Subcutaneous abdominal adipose tissue (tissue), 5 donors: ENCODE data around the gene ADRB1.
A peak's percentile ranks its signal among the peaks of the same experiment; 100 is the strongest.

Experiments used
- H3K27ac ChIP-seq: one replicate; pipeline ENCODE4 v1.7.0; 2013; ENCODE audit warnings: low read depth, mild to moderate bottlenecking, inconsistent platforms, low read length, moderate library complexity
- H3K27me3 ChIP-seq, 5 donors: one replicate each; pipeline ENCODE4 v1.7.0; 2013; ENCODE audit warnings: low read length in 5 of 5, inconsistent platforms in 1 of 5; ENCODE audit not compliant: control insufficient read depth in 5 of 5, insufficient read depth in 4 of 5
- H3K36me3 ChIP-seq, 5 donors: one replicate each; pipeline ENCODE4 v1.7.0; 2013; ENCODE audit warnings: low read length in 5 of 5; ENCODE audit not compliant: control insufficient read depth in 5 of 5, insufficient read depth in 5 of 5
- H3K4me1 ChIP-seq, 5 donors: one replicate each; pipeline ENCODE4 v1.7.0; 2013; ENCODE audit warnings: low read length in 5 of 5, mild to moderate bottlenecking in 3 of 5, moderate library complexity in 1 of 5; ENCODE audit not compliant: control insufficient read depth in 5 of 5, insufficient read depth in 5 of 5
- H3K4me3 ChIP-seq, 5 donors: one replicate each; pipeline ENCODE4 v1.7.0; 2013; ENCODE audit warnings: low read length in 5 of 5, low read depth in 1 of 5
- H3K9ac ChIP-seq, 5 donors: one replicate each; pipeline ENCODE4 v1.7.0; 2013; ENCODE audit warnings: low read length in 5 of 5, mild to moderate bottlenecking in 4 of 5, moderate library complexity in 3 of 5
- H3K9me3 ChIP-seq, 5 donors: one replicate each; pipeline ENCODE4 v1.7.0; 2013; ENCODE audit warnings: low read length in 5 of 5; ENCODE audit not compliant: control insufficient read depth in 5 of 5
- donor health status: healthy.
- donor health status: healthy.
- donor health status: healthy.
- donor health status: healthy.
- donor health status: healthy.

Gene ADRB1

GRCh38 chr10:114034923-114035645 lies 8.6 kb upstream of the ADRB1 start:
- Histone ChIP-seq H3K4me1 (peaks cover 0 to 12% (median 5%) of the 10 kb centered on the region in 5 donors), H3K9ac (no peak overlapping the region), H3K9me3 (no peaks in the 10 kb centered on the region), H3K27ac (no peak overlapping the region), H3K36me3 (no peaks in the 10 kb centered on the region), H3K4me3 (no peak overlapping the region), H3K27me3 (no peaks in the 10 kb centered on the region)

- Histone ChIP-seq H3K9ac (no peak overlapping the region), H3K9me3 (no peaks in the 10 kb centered on the region), H3K27me3 (no peaks in the 10 kb centered on the region), H3K4me1 (peaks cover 0 to 12% (median 5%) of the 10 kb centered on the region in 5 donors), H3K27ac (no peak overlapping the region), H3K4me3 (no peak overlapping the region), H3K36me3 (no peaks in the 10 kb centered on the region)
Measured at GRCh38 chr10:114035791-114036190, 7.9 kb upstream of the ADRB1 start.

- no peaks in the 10 kb centered on the region for H3K9me3 ChIP-seq
- H3K27me3 ChIP-seq: no peaks in the 10 kb centered on the region
- H3K27ac ChIP-seq: no peak overlapping the region
- H3K4me3 ChIP-seq: no peak overlapping the region
- peaks cover 3 to 22% (median 8%) of the 10 kb centered on the region in 5 donors for H3K4me1 ChIP-seq
- H3K36me3 ChIP-seq: no peaks in the 10 kb centered on the region
- H3K9ac ChIP-seq: no peak overlapping the region
Measured at GRCh38 chr10:114038819-114039218, 4.8 kb upstream of the ADRB1 start.

GRCh38 chr10:114041166-114041565 lies 2.5 kb upstream of the ADRB1 start:
- H3K4me1 ChIP-seq: peaks cover 3 to 27% (median 19%) of the 10 kb centered on the region in 5 donors
- no peak overlapping the region for H3K27ac ChIP-seq
- H3K9me3 ChIP-seq: no peaks in the 10 kb centered on the region
- H3K4me3 ChIP-seq: no peak overlapping the region
- no peak overlapping the region for H3K9ac ChIP-seq
- peaks cover 0 to 6% (median 3%) of the 10 kb centered on the region in 5 donors for H3K27me3 ChIP-seq
- no peaks in the 10 kb centered on the region for H3K36me3 ChIP-seq

- Histone ChIP-seq H3K36me3 (no peaks in the 10 kb centered on the region), H3K9me3 (no peaks in the 10 kb centered on the region), H3K27me3 (peaks cover 0 to 6% (median 3%) of the 10 kb centered on the region in 5 donors), H3K27ac (peak overlapping the region; percentile 88), H3K9ac (peak overlapping the region in 3 of 5 donors; percentile 22 to 68 (median 65)), H3K4me1 (peaks cover 3 to 42% (median 23%) of the 10 kb centered on the region in 5 donors), H3K4me3 (peak overlapping the region; percentile 68 to 86 (median 81))
Measured at GRCh38 chr10:114042895-114043531, 653 bp upstream of the ADRB1 start.

- Histone ChIP-seq H3K9ac (peak overlapping the region in 4 of 5 donors; percentile 45 to 66 (median 58)), H3K36me3 (no peaks in the 10 kb centered on the region), H3K27me3 (peaks cover 0 to 6% (median 3%) of the 10 kb centered on the region in 5 donors), H3K27ac (peak overlapping the region; percentile 87), H3K4me3 (peak overlapping the region; percentile 63 to 97 (median 79)), H3K4me1 (peaks cover 3 to 49% (median 34%) of the 10 kb centered on the region in 5 donors), H3K9me3 (no peaks in the 10 kb centered on the region)
Measured at GRCh38 chr10:114044247-114045135, 825 bp downstream of the ADRB1 start.

- H3K4me3 ChIP-seq: peak overlapping the region; percentile 59 to 85 (median 81)
- no peaks in the 10 kb centered on the region for H3K36me3 ChIP-seq
- peaks cover 0 to 6% (median 3%) of the 10 kb centered on the region in 5 donors for H3K27me3 ChIP-seq
- H3K9me3 ChIP-seq: no peaks in the 10 kb centered on the region
- H3K4me1 ChIP-seq: peaks cover 3 to 53% (median 39%) of the 10 kb centered on the region in 5 donors
- H3K27ac ChIP-seq: peak overlapping the region; percentile 87
- H3K9ac ChIP-seq: peak overlapping the region in 3 of 5 donors; percentile 73 to 82 (median 76)
Measured at GRCh38 chr10:114045136-114046086, 1.7 kb downstream of the ADRB1 start.

- H3K27ac ChIP-seq: peak overlapping the region; percentile 87
- no peaks in the 10 kb centered on the region for H3K36me3 ChIP-seq
- peaks cover 3 to 53% (median 39%) of the 10 kb centered on the region in 5 donors for H3K4me1 ChIP-seq
- no peaks in the 10 kb centered on the region for H3K9me3 ChIP-seq
- peaks cover 0 to 6% (median 3%) of the 10 kb centered on the region in 5 donors for H3K27me3 ChIP-seq
- peak overlapping the region; percentile 59 to 85 (median 81) for H3K4me3 ChIP-seq
- H3K9ac ChIP-seq: peak overlapping the region in 4 of 5 donors; percentile 43 to 82 (median 74)
Measured at GRCh38 chr10:114046087-114046458, 2.4 kb downstream of the ADRB1 start.

GRCh38 chr10:114048472-114048871 lies 4.8 kb downstream of the ADRB1 start:
- Histone ChIP-seq H3K4me3 (peak overlapping the region; percentile 29 to 85 (median 79)), H3K9me3 (no peaks in the 10 kb centered on the region)

More at GRCh38 chr10:114048472-114048871, 4.8 kb downstream of the ADRB1 start:
- Histone ChIP-seq H3K36me3 (no peaks in the 10 kb centered on the region), H3K9ac (peak overlapping the region in 3 of 5 donors; percentile 58 to 76 (median 62)), H3K27me3 (peaks cover 0 to 6% (median 3%) of the 10 kb centered on the region in 5 donors), H3K27ac (peak overlapping the region; percentile 87), H3K4me1 (peaks cover 0 to 45% (median 31%) of the 10 kb centered on the region in 5 donors)
